ENCODE data around the gene DPM2. TPM values are rescaled to one million over a fixed set of nuclear protein-coding genes. Genes with fewer than 3 reads are reported as not detected.
A peak's percentile ranks its signal among the peaks of the same experiment; 100 is the strongest.

DPM2 gene
- total RNA-seq, 1 donor from 2014 or later, result 8.5 TPM

DNA sequence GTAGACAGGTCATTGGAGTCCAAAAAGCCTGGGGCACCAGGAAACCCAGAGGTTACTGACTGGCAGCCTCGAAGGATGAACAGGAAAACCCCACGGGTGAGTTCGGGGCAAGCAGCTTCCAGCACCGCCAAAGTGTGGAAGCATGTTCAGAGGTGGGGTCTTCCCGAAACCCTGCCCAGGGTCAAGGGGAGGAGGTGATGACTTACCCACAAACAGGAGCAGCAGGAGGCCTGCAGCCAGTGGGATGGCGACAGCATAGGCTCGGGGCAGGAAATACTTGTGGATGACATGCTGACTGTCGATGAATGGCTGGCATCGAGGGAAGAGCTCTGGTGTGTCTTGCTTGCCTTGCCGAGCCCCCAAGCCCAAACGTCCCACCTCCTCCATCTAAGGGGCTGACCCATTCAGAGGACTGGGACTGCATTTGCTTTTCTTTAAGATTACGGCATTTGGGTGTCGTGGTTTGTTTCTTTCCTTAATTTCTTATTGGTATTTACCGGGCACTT, 1.3 kb downstream of the DPM2 start:
- no peak for DNase-seq

DNA sequence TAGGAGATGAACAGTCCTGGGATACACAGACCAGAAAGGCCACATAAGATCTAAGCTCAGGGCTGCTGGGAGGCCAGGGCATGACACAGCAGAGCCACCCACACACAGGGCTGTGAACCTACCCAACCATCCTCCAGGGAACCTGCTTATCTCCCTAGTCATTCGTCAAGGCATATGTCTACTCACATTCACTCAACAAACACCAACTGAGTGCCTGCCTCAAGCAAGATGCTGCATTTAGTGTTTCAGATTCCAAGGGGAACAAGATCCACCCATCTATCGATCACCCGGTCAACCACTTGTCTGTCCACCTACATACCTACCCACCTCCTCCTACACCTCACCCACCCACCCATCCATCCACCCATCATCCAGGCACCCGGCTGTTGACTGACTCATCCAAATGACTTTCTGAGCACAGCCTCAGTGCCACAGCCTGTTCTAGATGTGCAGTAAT, 1.9 kb downstream of the DPM2 start:
- DNase-seq, result no peak

DNA sequence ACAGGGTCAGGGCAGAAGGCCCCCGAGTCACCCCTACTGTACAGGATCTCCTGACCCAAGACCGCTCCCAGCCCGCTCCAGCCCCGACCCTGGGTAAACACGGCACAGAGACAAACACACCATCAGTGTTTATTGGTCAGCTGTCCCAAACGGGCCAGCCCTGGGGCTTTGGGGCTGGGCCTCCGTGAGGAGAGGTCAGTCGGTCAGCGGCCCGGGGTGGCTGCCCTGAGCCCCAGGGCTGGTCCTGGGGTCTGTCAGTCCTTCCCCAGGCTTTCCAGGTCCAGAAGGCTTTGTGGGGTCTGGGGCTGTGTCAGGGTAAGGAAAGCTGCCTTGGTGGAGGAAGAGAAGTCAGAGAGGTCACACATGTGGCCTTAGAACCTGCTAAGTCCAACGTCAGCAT, 2.7 kb downstream of the DPM2 start:
- DNase-seq, result no peak

DNA sequence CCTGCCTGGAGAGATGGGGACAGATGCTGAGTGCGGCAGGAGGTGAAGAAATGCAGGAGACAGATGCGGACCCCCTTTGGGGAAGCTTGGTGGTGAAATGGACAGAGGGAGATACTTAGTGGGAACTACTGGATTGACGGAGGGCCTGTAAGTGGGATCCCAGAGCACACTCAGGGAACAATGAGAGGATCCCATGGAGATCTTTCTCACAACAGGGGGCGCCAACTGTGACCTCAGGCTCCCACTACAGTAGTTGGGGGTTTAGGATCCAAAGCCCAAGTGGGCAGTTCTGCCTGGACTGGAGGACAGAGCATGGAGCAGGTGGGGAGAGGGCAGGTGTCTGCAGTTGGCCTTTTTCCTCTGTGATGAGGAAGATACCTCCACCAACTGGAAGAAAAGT, 3.4 kb downstream of the DPM2 start:
- no peak for DNase-seq

DNA sequence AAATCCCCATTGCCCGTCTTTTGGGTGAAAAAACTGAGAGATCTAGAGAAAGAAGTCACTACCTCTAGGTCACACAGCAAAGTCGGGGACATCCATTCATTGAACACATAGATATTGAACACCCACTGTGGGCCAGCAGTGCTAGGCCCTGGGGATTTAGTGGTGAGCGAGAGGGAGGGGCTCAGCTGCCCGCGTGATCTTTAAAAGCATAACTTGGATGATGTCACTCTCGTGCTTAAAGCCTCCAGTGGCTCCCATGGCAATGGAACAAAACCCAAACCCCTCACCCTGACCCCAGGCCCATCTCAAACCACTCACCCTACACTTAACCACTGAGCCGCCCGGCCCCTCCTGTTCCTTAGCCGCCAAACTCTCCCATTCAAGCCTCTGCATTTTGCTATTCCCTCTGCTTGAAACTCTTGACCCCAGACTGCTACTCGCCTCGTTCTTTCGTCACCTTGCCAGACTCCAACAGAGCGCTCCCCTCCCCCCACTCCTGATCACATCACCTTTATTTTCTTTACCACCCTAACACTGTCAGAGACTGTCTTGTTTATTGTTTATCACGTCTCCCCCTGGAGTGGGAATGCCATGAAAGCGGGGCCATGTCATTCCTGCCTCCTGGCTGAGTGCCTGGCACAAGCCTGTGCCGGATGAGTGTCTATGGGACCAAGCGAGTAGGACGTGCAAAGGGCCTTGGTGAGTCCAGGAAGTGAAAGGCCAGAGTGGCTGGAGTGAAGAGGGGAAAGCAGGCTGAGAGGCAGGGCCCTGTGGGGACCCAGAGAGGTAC, 6.4 kb downstream of the DPM2 start:
- peak; percentile 61 for DNase-seq

DNA sequence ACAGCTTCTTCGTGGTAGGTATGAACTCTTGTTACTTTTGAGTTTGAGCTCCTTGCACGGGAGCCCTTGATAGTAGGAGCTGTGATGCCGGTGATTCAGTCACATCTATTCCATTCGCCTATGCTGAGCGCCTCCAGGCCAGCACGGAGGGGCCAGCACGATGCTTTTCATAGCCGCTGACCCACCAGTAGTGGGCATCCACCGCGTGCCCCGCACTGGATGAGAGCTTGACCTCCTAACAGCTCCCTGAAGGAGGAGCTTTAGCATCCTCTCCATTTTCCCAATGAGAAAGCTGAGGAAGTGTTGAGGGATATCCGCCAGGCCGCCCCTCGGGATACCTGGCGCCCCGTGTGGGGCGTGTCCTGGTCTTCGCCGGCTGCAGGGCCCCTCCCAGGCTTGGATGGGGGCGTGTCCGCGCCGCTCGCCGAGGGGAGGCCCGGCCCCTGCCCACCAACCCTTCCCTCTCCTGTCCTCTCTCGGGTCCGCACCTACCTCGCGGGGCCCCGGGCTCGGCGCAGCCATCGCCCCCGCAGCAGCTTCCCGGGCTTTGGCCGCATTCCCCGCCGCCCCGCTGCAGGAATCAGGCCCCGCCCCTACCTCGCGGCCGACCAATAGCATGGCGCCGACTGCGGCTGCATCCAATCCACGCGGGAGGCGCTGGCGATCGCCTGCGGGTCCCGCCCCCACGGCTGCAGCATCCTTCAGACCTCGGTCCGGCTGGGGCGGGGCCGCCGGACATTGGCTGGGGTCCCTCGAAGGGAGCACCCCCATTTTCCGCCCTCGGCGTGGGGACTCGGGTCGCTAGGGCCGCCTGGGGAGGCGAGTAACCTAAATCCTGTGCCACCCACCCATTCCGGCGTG, 7.2 kb downstream of the DPM2 start, which contains the start of gene PIP5KL1:
TSS of gene PIP5KL1 (minus strand) at position 547 of the 861 bp plus-strand sequence. CDS start at position 522, 25 bp downstream.
- peak; percentile 87 for DNase-seq

DNA sequence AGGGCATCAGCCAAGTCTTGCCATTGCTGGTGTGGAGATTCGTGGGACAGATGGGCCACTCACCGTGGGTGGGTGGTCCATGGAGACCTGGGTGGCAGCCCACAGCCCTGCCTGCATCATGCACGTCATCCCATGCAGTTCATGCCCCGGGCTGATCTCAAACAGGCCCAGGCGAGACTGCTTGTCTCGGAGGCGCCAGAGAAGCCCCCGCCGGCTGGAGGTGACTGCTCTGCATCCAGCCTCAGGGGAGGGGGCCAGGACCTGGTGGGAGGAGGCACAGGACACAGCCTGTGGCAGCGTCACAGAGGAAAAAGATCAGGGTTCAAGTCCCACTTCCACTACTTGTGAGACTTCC, 8.1 kb downstream of the DPM2 start:
- DNase-seq, result no peak

DNA sequence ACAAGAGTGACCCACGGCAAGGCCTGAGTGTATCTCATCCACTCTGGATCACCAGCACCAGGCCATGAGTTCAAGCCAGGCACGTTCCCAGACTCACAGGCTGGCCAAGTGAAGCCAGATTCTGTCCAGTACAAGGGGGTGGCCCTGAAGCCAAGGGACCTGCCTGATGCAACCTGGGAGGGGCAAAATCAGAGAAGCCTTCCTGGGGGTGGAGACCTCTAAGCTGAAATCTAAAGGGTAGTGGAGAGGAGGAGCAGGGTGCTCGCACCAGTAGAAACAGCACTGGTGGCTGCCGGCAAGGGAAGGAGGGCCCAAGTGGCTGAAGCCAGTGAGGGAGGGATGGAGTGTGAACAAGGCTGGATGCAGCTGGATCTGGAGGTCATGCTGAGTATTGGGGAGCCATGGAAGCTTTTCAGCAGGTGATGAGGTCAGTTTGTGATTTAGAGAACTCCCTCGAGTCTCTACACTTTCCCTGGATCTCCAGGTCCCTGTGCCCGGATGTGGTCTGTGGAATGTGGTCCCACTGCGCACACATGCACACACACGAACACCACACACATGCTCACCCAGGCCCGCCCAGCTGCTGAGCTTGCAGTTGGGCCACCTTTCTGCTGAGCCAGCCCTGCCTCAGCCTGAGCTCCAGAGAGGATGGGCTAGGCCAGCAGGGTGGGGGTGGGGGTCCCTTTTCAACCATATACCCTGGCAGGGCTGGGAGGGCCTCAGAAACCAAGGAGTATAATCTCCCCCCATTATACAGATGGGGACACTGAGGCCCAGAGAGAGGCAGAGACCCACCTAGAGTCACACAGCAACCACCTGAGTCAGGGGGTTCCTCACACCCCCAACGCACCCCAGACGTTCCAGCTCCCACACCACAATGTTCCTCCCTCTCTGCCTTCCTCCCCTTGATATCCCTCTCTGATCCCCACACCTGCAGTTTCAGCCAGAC, 8.7 kb downstream of the DPM2 start:
- DNase-seq, result no peak

DNA sequence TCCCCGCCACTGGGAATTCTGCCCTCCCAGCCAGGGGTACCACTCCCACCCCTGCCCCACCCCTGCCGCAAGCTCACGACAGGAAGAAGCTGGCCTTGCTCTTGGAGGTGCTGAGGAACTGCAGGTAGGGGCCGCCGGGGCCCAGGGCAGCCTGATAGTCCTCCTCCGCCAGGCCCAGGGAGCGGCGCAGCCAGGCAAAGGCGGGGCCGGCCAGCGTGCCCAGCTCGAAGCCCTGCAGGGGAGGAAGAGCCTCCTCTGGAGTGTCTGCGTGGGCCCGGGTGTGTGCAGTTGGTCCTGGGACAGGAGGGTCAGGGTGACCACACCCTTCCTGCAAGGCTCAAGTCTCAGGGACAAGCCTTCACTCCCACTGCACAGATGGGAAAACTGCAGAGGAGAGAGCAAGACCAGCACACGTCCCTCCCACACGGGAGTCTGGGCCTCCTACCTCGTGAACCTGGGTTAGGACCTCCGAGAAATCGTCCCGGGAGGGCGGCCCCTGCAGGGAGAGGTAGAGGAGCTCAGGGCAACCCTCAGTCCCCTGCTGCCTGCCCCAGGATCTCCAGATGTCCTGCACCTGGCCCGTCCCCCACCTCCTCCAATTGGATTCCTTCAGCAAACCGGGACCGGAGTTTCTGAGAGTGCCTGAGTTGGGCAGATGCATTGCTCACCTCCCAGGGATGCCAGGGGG, 9.5 kb downstream of the DPM2 start:
- no peak for DNase-seq

DNA sequence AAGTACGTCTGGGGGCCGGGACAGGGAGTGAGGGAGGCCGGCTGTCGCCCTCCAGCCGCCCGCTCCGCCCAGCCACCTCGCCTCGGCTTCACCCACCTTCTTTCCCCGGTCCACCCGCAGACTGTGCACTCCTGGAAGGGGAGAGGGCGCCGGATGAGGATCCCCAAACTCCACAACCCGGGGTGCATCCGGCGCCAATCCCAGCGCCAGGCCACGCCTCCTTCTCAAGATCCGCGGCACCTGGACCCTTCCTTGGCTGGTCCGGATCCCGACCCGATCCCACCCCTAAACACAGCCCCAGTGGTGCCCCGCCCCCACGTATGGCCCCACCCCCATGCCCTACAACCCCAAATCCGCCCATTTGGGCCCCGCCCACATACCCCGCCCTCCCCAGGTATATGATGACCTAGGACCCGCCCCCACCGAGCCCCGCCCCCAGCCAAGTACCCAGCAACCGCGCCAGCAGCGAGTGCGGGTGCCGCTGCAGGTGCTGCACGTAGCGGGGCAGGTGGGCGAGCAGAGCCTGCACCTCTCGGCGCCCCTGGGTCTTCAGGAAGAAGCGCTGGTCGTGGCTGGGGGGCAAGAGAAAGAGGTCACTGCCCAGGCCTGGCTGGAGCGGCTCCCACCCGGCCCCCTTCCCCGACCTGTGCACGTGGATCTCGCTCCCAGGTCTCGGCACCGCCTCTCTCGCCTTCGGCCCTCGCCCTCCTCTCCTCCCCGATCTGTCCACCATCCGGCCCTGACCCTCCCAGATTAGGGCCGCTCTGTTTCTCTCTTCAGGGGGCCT, 10.3 kb downstream of the DPM2 start:
- DNase-seq, result no peak

DNA sequence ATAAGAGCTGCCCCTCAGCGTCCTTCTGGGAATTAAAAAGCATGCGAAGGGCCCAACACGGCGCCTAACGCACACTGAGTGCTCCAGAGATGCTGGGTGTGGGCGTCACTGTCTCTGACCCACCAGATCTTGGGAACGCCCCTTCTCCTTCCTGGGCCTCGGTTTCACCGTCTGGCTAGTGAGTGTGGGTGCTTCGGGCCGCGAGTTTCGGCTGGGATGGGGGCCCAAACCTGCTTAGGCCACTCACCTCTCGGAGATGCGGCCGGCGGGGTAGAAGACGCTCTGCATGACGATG, 10.8 kb downstream of the DPM2 start:
- DNase-seq, result no peak

DNA sequence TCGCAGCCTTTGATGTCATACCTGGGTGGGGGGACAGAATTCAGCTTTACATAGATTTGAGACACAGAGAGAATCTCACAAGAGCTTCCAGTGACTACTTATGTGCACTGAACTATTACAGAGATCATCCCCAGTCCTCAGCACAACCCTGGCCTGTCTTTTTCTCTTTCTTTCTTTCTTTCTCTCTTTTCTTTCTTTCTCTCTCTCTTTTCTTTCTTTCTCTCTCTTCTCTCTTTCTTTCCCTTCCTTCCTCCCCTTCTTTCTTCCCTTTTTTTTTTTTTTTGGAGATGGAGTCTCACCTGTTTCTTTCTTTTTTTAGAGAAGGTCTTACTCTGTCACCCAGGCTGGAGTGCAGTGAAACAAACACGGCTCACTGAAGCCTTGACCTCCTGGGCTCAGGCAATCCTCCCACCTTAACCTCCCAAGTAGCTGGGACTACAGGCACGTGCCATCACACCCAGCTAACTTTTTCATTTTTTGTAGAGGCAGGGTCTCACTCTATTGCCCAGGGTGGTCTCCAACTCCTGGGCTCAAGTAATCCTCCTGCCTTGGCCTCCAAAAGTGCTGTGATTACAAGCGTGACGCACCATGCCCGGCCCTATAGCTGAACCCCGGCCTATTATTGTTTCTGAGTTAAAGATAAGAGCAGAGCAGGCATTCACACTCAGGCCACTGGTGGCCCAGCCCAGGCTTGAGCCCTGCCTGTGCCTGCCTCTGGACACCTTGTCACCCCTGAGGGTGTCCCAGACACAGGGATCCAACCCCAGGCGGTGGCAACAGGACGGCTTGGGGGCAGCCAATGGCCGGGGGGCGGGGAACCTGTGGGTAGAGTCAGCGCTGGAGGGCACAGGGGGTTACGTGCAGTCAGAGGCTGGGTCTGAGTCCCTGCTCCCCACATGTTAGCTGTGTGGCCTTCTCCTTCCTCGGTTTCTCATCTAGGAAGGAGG, 11.4 kb downstream of the DPM2 start:
- DNase-seq, result no peak

DNA sequence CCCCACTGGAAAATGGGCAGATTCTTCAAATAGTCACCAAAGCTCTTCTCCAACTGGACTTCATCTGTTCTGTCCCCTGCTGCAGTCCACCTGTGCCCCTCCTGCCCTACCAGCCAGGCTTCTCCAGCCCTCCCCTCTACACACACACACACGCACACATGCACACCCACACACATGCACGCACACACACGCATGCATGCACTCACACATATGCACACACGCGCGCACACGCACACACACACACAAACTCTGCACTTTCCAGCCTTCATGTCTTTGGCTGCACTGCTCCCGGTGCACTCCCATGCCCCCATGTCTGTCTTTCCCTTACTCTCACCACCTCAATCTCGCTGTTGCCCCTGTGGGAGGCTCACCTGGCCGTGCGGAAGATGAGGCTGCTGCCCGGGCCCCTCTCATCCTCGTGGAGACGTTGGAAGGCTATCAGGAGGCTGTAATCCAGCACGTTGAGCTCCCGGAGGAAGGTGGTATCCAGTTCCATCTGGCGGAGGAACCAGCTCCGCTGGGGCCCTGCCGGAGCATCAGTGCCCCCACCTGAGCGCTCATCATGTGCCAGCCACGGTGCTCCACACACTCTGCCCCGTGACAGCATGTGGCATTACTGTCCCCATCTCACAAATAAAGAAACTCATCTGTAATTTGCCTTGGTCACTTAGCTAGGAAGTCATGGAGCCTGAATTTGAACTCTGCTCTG, 12.8 kb downstream of the DPM2 start:
- DNase-seq, result no peak

DNA sequence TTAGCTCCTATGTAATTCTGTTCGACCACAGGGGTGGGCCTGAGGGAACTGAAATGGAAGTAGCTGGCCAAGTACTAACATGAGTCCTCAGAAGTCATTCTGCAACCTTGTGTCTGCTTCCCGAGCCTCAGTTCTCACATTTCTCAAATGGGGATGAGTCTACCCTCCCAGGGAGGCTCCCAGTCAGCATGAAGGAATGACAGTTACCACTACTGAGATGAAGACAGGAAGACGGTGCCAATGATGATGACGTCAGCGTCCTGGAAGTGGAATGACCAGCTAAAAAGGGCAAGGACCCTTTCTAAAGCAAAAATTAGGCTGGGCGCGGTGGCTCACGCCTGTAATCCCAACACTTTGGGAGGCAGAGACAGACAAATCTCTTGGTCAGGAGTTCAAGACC, 13.9 kb downstream of the DPM2 start:
- no peak for DNase-seq

DNA sequence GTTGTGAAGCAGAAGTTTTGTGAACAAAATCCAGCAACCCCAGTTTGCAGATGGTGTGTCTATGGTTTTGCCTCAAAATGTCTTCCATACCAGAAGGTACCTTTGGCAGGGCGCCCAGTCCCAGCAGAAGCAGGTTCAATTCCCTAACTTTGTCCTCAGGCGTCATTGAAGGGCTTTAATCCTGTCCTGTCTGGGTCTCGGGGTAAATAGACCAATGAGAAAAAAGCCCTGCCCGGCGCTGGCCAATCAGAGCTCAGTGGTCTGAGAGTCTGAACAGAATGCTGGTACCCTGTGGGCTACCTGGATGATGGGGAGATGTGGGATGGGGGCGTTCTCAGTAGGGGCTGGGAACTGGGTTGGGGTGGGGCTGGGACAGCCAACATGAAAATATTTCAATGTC, 14.6 kb downstream of the DPM2 start:
- DNase-seq, result no peak

DNA sequence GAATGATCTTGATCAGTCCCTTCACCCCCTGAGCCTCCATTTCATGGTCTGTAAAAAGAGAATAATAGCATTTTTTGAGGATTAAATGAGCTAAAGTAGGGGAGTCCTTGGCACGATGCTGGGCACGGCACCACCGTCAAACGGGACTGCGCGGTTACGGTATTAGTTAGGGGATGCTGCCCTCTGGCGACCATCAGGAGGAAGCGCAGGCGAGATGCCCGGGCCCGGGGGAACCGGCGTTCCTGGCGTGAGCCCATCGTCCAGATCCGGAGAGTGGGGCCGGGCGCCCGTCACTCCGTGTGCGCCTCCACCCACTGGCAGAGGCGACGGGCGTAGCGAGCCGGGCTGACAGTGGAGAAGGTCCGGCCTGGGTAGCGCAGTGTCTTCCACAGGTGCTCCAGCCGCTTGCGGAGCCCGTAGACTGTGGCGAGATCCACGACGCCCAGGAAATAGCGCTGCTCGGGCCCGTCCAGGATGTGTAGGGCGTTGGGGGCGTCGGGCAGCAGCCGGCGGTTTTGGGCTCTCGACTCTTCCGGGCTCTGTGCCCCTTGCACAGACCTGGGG, 16.0 kb downstream of the DPM2 start:
- peak; percentile 73 for DNase-seq

DNA sequence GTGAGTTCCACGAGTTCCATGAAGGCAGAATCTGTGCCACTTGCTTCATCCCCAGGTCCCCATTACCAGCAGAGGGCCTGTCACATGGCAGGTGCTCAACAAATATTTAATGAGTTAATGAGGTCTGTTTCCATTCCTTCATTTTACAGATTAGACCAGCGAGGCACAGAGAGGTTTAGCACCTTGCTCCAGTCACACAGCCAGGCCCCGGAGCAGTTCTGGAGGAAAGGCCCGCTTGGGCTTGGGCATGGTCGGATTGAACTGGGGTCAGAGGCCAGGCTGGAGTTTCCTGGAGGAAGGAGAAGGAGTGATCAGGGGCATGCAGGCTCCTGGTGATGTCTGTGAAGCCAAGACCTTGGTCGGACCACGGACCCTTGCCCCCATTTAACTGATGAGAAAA, 16.9 kb downstream of the DPM2 start:
- DNase-seq, result no peak

DNA sequence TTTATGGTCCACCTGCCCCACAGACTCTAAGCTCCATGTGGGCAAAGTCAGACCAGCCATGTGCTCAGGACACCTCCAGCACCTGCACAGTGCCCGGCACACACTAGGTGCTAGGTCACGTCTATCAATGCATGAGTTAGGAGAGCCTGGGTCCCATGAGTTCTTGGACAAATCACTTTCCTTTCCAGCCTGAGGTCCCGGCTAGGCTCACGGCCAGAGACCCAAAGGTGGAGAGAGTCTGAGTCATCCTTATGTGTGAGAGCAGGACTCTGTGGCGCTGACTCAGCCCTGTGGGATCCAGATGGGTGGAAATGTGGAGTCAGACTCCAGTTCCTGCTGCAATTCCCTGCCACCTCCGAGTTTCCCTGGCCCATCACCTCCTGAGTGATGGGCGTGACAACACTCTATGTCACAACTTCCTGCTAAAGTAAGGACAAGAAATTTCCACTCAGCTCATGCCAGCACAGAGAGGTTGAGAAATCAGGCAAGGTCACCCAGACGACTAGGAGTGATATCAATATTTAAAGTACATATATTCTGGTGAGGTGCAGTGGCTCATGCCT, 18.3 kb downstream of the DPM2 start:
- DNase-seq, result peak; percentile 100
